Kidney (tissue), 14 donors: ENCODE measurements around the gene RPRD1B. TPM values are rescaled to one million over a fixed set of nuclear protein-coding genes. Genes with fewer than 3 reads are reported as not detected.
A peak's percentile ranks its signal among the peaks of the same experiment; 100 is the strongest.
"Not testable (repeated sequence)": the region's sequence is repeated elsewhere in the genome, so short reads cannot be mapped to it uniquely, and the experiment has no call there.

Source experiments
- DNase-seq, 5 donors: peaks; one replicate each; pipeline ENCODE4 v3.0.0-alpha.2; 2013 to 2020
- FAIRE-seq: peaks from 2 replicates; lab custom pipeline; 2012; peaks lifted over from hg19 to GRCh38; lab: Jason Lieb, UNC
- H3K27ac ChIP-seq, 2 donors: one replicate each; pipeline ENCODE4 v1.7.0; 2013; ENCODE audit warnings: low read depth in 2 of 2, low read length in 2 of 2, inconsistent platforms in 1 of 2
- H3K27me3 ChIP-seq: one replicate; pipeline ENCODE4 v1.7.1; 2013; ENCODE audit warnings: low read length, inconsistent platforms; ENCODE audit not compliant: control insufficient read depth, insufficient read depth
- H3K36me3 ChIP-seq, 3 donors: one replicate each; pipeline versions ENCODE4 v1.7.0 to v1.7.1; 2013; ENCODE audit warnings: low read length in 3 of 3, control low read depth in 1 of 3, inconsistent platforms in 1 of 3; ENCODE audit not compliant: insufficient read depth in 3 of 3, control insufficient read depth in 2 of 3
- H3K4me1 ChIP-seq, 3 donors: one replicate each; pipeline versions ENCODE4 v1.7.0 to v1.7.1; 2013; ENCODE audit warnings: low read length in 3 of 3, inconsistent platforms in 1 of 3, low read depth in 1 of 3; ENCODE audit not compliant: control insufficient read depth in 2 of 3, insufficient read depth in 2 of 3
- H3K4me3 ChIP-seq, 3 donors: one replicate each; pipeline versions ENCODE4 v1.7.0 to v1.8.1; 2013; ENCODE audit warnings: low read length in 3 of 3, control low read depth in 1 of 3, inconsistent platforms in 1 of 3
- H3K9ac ChIP-seq, 3 donors: one replicate each; pipeline versions ENCODE4 v1.7.0 to v1.7.1; 2013; ENCODE audit warnings: low read length in 3 of 3, control low read depth in 1 of 3, inconsistent platforms in 1 of 3
- H3K9me3 ChIP-seq, 3 donors: one replicate each; pipeline versions ENCODE4 v1.7.0 to v1.7.1; 2013; ENCODE audit warnings: low read length in 3 of 3, control low read depth in 1 of 3, inconsistent platforms in 1 of 3; ENCODE audit not compliant: control insufficient read depth in 2 of 3, insufficient read depth in 1 of 3
- CTCF ChIP-seq: IDR thresholded peaks from 3 replicates; pipeline ENCODE4 v1.5.1; 2012; ENCODE audit warnings: mild to moderate bottlenecking, moderate library complexity, borderline replicate concordance; ENCODE audit not compliant: insufficient read depth; ENCODE audit errors: extremely low read depth
- intact Hi-C: fragments of 100-400 bp; cut with DNase I; formaldehyde crosslinking; loops from one replicate; pipeline ENCODE4 v1.11.1; 2022
- polyA plus RNA-seq: library from polyadenylated mRNA; stranded (reverse); fragments of 350-450 nt; fragmentation: Illumina TruSeq; extraction: RNeasy Lipid Tissue Mini Kit (QIAGEN cat#74804); gene quantifications from one replicate; pipeline ENCODE4 v1.2.3, GENCODE V29; 2014; ENCODE audit warnings: low read depth, low replicate concordance; ENCODE audit not compliant: insufficient read depth
- total RNA-seq: library from RNA; stranded (reverse); fragmentation: NEBNext Ultra II Directional; extraction: Animal tissue kit (Norgen Biotek cat#: 25700); gene quantifications from one replicate; pipeline ENCODE4 v1.2.1, GENCODE V29; 2021
- donor health status: control.
- donor health status: control.
- donor health status: control.
- donor health status: control.
- donor health status: control.
- donor health status: DM: yes; HTN: yes; CAD: no.
- donor health status: Normal renal cell carcinoma (clear cell type).

Gene RPRD1B
- total and polyA plus RNA-seq, 2 donors from 2014 or later, result 13.4 to 34.4 TPM

DNA sequence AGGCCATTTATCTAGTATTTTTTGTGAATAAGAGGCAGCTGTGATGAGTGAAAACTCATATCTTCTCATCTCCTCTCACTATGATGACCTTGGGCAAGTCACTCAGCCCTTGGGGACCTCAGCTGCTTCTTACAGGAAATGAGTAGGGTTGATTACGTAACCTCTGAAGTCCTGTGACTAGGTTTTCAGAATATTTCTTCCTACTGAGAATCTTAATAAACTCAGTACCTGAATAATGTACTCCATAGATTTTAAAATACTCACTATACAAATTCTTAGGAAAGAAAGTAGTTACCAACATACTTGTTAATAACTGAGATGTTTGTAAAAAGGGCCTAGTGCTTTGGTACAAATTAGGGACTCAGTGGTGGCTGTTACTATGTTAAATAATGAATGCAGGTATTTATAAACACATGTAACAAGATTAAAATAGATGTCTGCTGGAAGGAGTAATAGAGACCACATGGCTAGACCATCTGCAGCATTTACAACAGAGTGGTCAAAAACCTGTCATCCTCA lies 60.9 kb downstream of the RPRD1B start:
- no peaks in the 10 kb centered on the region for H3K27me3 ChIP-seq
- no peak for DNase-seq
- intact Hi-C loops, result no loop called here
- H3K9me3 ChIP-seq, result no peaks in the 10 kb centered on the region
- peaks cover 4 to 15% (median 13%) of the 10 kb centered on the region in 3 donors for H3K36me3 ChIP-seq
- no peak overlapping the region for H3K4me3 ChIP-seq
- peak overlapping the region in 1 of 2 donors; percentile 69 for H3K27ac ChIP-seq
- TF ChIP-seq CTCF, result no peak
- peak; percentile 11 for FAIRE-seq
- no peak overlapping the region for H3K9ac ChIP-seq
- peaks cover 0 to 4% (median 0%) of the 10 kb centered on the region in 3 donors for H3K4me1 ChIP-seq

GRCh38 chr20:38095017-38095686 lies 61.6 kb downstream of the RPRD1B start:
- H3K27me3 ChIP-seq, result no peaks in the 10 kb centered on the region
- no peak overlapping the region for H3K4me3 ChIP-seq
- DNase-seq, result no peak
- intact Hi-C loops, result no loop called here
- H3K4me1 ChIP-seq, result peaks cover 0 to 4% (median 0%) of the 10 kb centered on the region in 3 donors
- peak overlapping the region; percentile 10 to 69 for H3K27ac ChIP-seq
- TF ChIP-seq CTCF, result no peak
- no peaks in the 10 kb centered on the region for H3K9me3 ChIP-seq
- peaks cover 4 to 8% (median 7%) of the 10 kb centered on the region in 3 donors for H3K36me3 ChIP-seq
- no peak for FAIRE-seq
- H3K9ac ChIP-seq, result no peak overlapping the region

DNA sequence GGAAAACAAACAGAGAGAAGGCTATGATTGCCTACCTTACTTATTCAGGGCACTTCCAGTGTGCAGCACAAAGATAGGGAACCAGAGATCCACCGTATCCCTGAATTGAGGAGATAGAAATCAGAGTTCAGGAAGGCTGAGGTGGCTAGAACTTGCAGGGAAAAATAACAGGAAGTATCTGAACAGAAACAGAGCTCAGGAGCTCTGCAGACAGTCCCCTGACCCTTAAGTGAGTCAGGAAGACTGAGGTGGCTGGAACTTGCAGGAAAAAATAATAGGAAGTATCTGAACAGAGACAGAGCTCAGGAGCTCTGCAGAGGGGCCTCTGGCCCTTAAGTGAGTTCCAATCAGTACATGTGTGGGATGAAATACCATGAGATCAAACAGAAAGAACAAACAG lies 65.4 kb downstream of the RPRD1B start:
- intact Hi-C loops, result no loop called here
- Histone ChIP-seq H3K4me3 (no peak overlapping the region), H3K4me1 (peaks cover 0 to 4% (median 0%) of the 10 kb centered on the region in 3 donors), H3K9me3 (no peaks in the 10 kb centered on the region), H3K9ac (no peak overlapping the region), H3K36me3 (no peaks in the 10 kb centered on the region), H3K27ac (no peak overlapping the region), H3K27me3 (no peaks in the 10 kb centered on the region)
- TF ChIP-seq CTCF, result no peak
- FAIRE-seq (no peak), DNase-seq (no peak)

- DNase-seq, H3K27ac ChIP-seq, FAIRE-seq, H3K9ac ChIP-seq, H3K36me3 ChIP-seq, H3K9me3 ChIP-seq, H3K4me1 ChIP-seq, H3K4me3 ChIP-seq, H3K27me3 ChIP-seq, intact Hi-C loops: not testable (repeated sequence)
Observed at GRCh38 chr20:38102206-38102605, 68.7 kb downstream of the RPRD1B start.
